SW480 (cell line): ENCODE data around the gene LCA5L.
A peak's percentile ranks its signal among the peaks of the same experiment; 100 is the strongest.

Source experiments
- DNase-seq: peaks from one replicate; pipeline ENCODE4 v3.0.0-alpha.2; 2016; ENCODE audit warnings: low spot score

Gene LCA5L

GRCh38 chr21:39445321-39446269 lies at the start of gene LCA5L:
LCA5L (minus strand) TSS chr21:39445778; CDS start chr21:39428493, 17,285 bp downstream.
- DNase-seq: peak; percentile 81

- no peak for DNase-seq
Observed at GRCh38 chr21:39489380-39489924, 43.9 kb upstream of the LCA5L start.

GRCh38 chr21:39484711-39485276 lies 39.2 kb upstream of the LCA5L start:
- DNase-seq: no peak

GRCh38 chr21:39483917-39484316 lies 38.3 kb upstream of the LCA5L start:
- DNase-seq: no peak

GRCh38 chr21:39481886-39482285 lies 36.3 kb upstream of the LCA5L start:
- DNase-seq: no peak

GRCh38 chr21:39480271-39480670 lies 34.7 kb upstream of the LCA5L start:
- DNase-seq: no peak

GRCh38 chr21:39479814-39480182 lies 34.2 kb upstream of the LCA5L start:
- no peak for DNase-seq

- DNase-seq: no peak
Observed at GRCh38 chr21:39479164-39479813, 33.7 kb upstream of the LCA5L start.

- no peak for DNase-seq
Observed at GRCh38 chr21:39474611-39475010, 29.0 kb upstream of the LCA5L start.

GRCh38 chr21:39472786-39473185 lies 27.2 kb upstream of the LCA5L start:
- no peak for DNase-seq

- no peak for DNase-seq
Observed at GRCh38 chr21:39471598-39471997, 26.0 kb upstream of the LCA5L start.

GRCh38 chr21:39468559-39468958 lies 23.0 kb upstream of the LCA5L start:
- no peak for DNase-seq

GRCh38 chr21:39467746-39468145 lies 22.2 kb upstream of the LCA5L start:
- DNase-seq: no peak

GRCh38 chr21:39466584-39466983 lies 21.0 kb upstream of the LCA5L start:
- no peak for DNase-seq

- no peak for DNase-seq
Observed at GRCh38 chr21:39463308-39463707, 17.7 kb upstream of the LCA5L start.

- no peak for DNase-seq
Observed at GRCh38 chr21:39461419-39461818, 15.8 kb upstream of the LCA5L start.

GRCh38 chr21:39456665-39457064 lies 11.1 kb upstream of the LCA5L start:
- DNase-seq: peak; percentile 17

- no peak for DNase-seq
Observed at GRCh38 chr21:39454949-39455668, 9.5 kb upstream of the LCA5L start.

- no peak for DNase-seq
Observed at GRCh38 chr21:39453571-39454179, 8.1 kb upstream of the LCA5L start.

GRCh38 chr21:39452970-39453342 lies 7.4 kb upstream of the LCA5L start:
- DNase-seq: no peak

- DNase-seq: peak; percentile 81
Observed at GRCh38 chr21:39452207-39452969, 6.8 kb upstream of the LCA5L start.
